Measurements from ENCODE around the gene LDB2. TPM values are rescaled to one million over a fixed set of nuclear protein-coding genes. Genes with fewer than 3 reads are reported as not detected.

The LDB2 gene
- total RNA-seq, 4 donors from 2014 or later = 33.7 to 191 (median 43.5) TPM

- no peak for TF ChIP-seq CTCF (IDR thresholded peaks at IDR 0.05)
- DNase-seq (ENCODE audit: low spot score) (no peak), ATAC-seq (ENCODE audit: low FRiP score) (no peak)
Measured at GRCh38 chr4:16791460-16791859, 107.0 kb downstream of the LDB2 start.

- TF ChIP-seq CTCF (IDR thresholded peaks at IDR 0.05) = no peak
- no peak for DNase-seq (ENCODE audit: low spot score)
- ATAC-seq (ENCODE audit: low FRiP score) = no peak
Measured at GRCh38 chr4:16790508-16790907, 107.9 kb downstream of the LDB2 start.

- DNase-seq (ENCODE audit: low spot score) (no peak), ATAC-seq (ENCODE audit: low FRiP score) (no peak)
- no peak for TF ChIP-seq CTCF (IDR thresholded peaks at IDR 0.05)
Measured at GRCh38 chr4:16788868-16789267, 109.6 kb downstream of the LDB2 start.

- DNase-seq (ENCODE audit: low spot score) = no peak
- ATAC-seq (ENCODE audit: low FRiP score) = no peak
- TF ChIP-seq CTCF (IDR thresholded peaks at IDR 0.05) = no peak
Measured at GRCh38 chr4:16785793-16786527, 112.5 kb downstream of the LDB2 start.

- no peak for ATAC-seq (ENCODE audit: low FRiP score)
- DNase-seq (ENCODE audit: low spot score) = no peak
- TF ChIP-seq CTCF (IDR thresholded peaks at IDR 0.05) = no peak
Measured at GRCh38 chr4:16783119-16783518, 115.3 kb downstream of the LDB2 start.

- DNase-seq (ENCODE audit: low spot score) (no peak), ATAC-seq (ENCODE audit: low FRiP score) (no peak)
- no peak for TF ChIP-seq CTCF (IDR thresholded peaks at IDR 0.05)
Measured at GRCh38 chr4:16779028-16779675, 119.3 kb downstream of the LDB2 start.

GRCh38 chr4:16777726-16778125 lies 120.7 kb downstream of the LDB2 start:
- TF ChIP-seq CTCF (IDR thresholded peaks at IDR 0.05) = no peak
- ATAC-seq (ENCODE audit: low FRiP score) = no peak
- DNase-seq (ENCODE audit: low spot score) = no peak
